Pulmonary artery endothelial cell (primary cell): Measurements from ENCODE around the gene PRRG2. TPM values are rescaled to one million over a fixed set of nuclear protein-coding genes. Genes with fewer than 3 reads are reported as not detected.

ENCODE experiments used
- DNase-seq: peaks from one replicate; pipeline ENCODE4 v3.0.0-alpha.2; 2011; ENCODE audit warnings: low read depth, low spot score
- total RNA-seq: library from RNA; depleted of rRNA; stranded (reverse); fragments of >200 nt; gene quantifications from 2 replicates; pipeline ENCODE4 v1.2.3, GENCODE V29; 2014

PRRG2 gene
- total RNA-seq, 1 donor from 2014 or later, result 3.1 TPM

DNA sequence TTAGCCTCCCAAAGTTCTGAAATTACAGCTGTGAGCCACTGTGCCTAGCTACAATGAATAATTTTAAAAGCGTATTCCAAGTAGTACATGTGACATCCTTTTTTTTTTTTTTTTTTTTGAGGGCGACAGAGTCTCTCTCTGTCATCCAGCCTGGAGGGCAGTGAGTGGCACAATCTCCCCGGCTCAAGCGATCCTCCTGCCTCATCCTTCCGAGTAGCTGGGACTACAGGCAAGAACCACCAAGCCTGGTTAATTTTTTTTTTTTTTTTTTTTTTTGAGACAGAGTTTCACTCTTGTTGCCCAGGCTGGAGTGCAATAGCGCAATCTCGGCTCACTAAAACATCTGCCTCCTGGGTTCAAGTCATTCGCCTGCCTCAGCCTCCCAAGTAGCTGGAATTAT, 6.1 kb downstream of the PRRG2 start:
- DNase-seq, result no peak

DNA sequence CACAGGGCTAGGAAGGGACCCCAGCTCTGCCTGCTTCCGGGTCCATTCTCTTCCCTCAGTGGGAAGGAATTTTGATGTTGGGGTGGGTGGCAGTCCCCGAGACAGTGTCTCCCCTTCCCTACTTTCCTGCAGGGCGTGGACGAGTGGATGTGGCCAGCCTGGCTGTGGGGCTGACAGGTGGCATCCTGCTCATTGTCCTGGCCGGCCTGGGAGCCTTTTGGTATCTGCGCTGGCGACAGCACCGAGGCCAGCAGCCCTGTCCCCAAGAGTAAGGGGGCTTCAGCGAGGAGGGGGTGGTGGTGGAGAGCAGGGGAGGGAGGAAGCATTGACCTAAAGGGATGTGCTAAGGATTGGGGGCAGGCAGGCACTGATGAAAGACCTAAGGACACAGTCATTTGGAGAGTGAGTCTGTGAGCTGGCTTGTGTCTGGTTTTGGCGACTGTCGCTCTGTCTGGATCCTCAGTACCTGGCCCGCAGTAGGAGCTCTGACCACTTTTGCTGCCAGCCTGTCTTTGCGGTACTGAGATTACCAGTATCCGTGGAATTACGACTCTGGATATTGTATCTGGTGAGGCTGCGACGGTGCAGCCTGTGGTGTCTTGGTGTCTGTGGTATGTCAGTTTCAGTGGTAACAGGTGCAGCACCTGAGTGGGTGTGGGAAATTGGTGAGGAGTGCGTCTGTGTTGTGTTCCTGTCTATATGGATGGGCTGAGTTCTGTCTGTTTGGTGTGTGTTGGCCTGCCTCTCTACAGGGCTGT, 7.4 kb downstream of the PRRG2 start:
- DNase-seq, result no peak

DNA sequence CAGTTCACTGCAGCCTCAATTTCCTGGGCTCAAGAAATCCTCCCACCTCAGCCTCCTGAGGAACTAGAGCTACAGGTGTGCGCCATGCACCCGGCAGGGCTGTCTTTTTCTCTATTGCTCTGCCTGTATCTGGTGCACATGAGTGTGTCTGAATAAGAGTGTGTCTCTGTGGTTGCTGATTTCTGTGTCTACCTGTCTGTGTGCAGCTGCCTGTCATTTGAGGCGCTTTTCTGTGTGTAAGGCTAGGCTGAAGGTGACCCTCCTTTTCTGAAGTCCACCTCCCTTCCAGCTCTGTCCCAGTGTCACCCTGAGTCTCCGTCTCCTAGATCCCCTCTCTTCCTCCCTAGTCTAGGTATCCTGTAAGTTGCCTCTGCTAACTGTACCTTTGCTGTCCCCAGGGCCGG, 8.4 kb downstream of the PRRG2 start:
- no peak for DNase-seq

DNA sequence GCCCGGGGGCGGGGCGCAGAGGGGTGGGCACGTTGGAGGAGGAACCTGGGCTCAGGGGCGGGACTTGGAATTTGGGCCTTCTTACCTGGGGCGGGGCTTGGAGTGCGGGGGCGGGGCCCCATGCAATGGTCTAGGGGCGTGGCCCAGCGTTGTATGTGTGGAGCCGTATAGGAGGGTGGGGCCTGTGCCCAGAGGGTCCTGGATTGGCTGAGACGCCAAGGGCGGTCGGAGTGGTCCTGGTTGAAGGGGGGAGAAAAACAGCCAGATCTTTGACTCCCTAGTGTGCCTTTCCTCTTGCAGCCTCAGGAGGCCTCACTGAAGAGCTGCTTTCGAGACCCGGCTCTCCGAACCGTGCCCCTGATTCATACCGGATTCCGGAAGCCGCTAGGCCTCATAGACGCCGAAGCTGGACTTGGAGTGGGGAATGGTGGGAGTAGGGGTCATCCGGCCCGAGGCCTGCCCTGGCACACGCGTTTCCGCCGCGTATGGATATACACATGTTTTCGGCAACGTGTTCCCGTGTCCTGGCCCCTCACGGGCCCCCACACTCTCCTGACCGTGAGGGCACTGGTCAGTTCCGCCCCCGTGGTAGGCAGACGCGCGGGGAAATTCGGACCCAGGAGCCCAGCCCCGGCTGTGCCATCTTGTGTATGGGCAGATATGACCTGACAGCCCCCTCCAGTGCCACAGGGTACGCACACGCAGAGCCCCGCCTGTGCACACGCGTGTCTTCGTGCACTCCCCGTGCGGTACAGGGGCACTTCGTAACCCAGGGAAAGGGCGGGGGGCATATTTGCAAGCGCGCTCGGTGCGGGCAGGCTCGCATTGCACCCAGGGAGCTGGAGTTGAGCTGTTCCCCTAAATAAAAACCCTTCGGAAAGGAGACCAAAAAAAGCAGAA, 9.2 kb downstream of the PRRG2 start:
- peak; percentile 92 for DNase-seq

DNA sequence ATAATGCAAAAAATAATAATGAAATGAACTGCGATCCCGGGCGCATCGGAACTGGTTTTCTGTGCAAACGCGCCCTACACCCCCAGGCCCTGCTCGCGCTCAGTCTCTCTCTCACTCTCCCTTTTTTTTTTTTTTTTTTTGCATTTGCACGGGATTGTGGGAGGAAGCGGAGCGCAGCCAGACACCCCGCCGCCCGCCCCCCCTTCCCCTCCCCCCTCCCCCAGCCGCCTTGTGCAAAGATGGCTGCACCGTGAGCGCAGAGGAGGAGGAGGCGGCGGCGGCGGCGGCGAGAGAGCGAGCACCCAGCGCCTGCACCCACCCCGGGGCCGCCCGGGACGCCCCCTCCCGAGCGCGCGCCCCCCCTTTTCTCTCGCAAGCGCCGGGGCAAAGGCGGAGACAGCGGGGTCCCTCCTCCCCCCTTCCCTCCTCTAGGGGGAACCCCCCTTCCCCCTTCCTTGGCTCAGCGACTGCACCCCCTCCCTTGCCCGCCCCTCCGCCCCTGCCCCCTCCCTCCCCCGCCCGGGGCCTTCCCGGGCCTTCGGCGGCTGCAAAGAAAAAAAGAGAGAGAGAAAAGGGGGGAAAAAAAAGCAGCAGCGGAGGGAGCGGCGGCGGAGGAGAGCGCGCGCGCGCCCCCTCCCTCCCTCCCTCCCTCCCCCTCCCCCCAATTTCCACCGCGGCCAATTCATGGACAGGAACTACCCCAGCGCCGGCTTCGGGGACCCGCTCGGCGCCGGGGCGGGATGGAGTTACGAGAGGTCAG, 10.0 kb downstream of the PRRG2 start, which contains the start of gene PRR12:
TSS of gene PRR12 (plus strand) at position 212 of the 760 bp plus-strand sequence. CDS start at position 685, 473 bp downstream.
- no peak for DNase-seq

DNA sequence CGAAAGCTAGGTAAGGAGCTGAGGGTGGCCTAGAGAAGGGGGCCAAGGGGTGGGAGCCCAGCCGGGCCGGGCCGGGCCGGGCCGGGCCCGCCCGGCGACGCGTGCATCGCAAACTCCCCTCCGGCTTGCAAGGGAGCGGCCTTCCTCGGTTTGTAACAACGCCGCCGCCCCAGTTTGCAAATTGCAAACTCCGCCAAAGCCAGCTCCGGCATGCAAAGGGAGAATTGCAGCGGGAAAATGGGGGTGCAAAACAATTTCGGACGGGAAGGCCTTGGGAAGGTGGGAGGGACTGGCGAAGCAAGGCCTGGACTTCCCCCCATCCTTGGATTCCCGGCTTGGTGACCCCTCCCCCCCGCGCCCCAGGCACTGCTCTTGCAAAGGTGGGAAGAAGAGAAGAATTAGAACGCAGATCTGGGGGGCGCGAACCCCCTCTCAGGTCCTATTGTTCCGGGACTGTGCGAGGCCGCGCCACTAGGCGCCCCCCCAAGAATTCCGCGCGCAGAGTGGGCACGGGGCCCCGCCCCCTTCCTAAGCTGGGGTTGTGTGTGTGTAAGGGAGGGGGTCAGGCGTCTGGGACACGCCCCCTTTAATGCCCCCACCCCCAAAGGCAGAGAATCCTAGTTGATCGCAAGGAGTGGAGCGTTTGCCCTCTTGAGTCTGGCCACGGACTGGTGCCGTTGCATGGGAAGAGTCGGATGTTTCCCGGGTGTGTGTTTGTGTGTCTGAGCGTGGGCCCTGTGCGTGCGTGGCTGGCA, 10.8 kb downstream of the PRRG2 start:
- no peak for DNase-seq

DNA sequence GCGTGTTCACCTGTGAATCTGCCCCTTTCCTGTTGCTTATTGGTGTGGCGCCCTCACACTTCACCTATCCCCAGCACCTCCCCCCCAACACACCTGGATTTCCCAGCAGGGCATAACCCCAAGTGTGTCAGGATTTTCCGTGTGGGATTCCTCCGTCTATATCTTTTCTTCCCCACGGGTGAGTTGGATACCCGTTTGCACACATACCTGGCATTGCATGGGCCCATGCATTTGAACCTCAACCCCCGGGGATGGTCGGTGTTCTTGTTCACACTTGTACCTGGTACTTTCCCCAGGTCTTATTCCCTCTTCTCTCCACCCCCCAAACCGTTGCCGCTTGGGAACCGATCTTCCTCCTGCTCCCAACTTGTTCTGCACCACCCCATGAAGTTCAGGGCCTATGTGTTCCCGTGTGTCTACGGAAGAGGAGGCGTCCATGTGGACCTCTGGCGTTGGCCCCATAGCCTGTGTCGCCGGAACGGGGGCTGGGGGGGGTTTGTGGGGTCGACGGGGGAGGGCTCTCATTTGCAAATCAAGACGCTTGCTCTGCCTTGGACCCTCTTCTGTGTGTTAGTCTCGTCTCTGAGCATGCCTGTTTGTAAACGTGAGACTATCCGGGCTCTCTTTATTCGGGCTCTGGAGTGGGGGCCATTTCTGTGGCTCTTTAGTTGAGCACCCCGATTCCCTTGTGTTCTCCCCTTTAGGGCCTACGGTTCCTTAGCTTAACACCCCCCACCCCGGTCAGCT, 11.5 kb downstream of the PRRG2 start:
- no peak for DNase-seq

DNA sequence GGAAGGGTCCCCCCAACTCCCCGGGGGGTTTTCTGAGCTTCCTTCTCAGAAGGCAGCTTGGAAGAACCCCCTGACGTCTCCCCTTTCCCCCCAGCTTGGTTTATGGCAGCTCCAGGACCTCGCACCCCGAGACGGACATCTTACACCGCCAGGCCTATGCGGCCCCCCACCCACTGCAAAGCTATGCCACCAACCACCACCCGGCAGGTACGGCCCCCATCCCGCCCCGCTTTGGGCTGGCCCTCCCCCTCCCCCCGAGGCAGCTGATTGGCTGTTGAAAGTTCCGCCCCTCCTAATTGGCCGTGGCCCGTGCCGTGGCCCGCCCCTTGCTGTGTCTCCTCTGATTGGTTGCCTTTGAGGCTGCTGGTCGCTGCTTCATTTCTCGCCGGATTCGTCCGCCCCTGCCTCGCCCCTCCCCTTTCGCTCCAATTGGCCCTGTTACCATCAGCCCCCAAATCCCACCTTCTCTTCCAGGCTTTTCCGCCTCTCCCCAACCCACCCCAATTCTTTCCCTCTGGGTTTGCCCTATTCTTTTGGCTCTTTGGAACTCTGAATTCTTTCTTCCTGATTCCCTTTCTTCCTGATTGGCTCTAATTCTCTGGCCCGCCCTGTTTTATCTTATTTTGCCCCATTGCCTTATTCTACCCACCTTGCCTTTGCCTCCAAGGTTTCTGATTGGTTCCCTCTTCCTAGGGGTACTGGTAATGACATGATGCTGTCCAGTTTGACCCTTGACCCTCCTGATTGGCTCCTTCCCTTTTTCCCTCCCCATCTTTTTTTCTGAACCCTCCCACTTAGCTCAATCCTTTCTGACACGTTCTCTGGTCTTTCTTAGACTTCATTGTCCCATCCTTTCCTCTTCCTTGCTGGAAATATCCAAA, 12.4 kb downstream of the PRRG2 start:
- DNase-seq, result peak; percentile 77

DNA sequence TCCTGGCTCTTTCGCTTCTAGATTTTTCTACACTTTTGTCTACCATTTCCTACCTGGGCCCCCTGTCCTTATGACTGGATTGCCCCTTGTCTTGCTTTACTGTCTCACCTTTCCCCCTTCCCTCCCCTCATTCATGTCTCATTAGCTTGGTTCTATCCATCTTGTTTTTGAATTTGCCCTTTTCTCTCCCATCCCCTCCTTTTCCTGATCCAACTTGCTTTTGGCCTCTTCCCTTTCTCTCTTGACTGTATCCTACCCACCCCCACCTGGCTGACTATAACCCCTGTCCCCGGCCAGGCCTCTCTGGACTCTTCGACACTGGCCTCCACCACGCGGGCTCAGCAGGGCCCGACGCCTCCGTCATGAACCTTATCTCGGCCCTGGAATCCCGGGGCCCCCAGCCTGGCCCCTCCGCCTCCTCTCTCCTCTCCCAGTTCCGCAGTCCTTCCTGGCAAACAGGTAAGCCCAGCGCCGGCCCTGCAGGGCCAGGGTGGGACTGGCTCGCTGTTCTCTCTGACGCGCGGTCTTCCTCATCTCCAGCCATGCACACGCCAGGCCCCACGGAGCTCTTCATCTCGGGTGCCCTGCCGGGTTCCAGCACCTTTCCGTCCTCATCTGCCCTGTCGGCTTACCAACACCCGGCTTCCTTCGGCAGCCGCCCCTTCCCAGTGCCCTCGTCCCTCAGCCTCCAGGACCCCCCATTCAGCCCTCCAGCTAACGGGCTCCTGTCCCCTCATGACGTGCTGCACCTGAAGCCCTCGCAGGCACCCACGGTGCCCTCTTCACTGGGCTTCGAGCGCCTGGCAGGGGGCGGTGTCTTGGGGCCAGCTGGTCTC, 13.3 kb downstream of the PRRG2 start:
- DNase-seq, result no peak

DNA sequence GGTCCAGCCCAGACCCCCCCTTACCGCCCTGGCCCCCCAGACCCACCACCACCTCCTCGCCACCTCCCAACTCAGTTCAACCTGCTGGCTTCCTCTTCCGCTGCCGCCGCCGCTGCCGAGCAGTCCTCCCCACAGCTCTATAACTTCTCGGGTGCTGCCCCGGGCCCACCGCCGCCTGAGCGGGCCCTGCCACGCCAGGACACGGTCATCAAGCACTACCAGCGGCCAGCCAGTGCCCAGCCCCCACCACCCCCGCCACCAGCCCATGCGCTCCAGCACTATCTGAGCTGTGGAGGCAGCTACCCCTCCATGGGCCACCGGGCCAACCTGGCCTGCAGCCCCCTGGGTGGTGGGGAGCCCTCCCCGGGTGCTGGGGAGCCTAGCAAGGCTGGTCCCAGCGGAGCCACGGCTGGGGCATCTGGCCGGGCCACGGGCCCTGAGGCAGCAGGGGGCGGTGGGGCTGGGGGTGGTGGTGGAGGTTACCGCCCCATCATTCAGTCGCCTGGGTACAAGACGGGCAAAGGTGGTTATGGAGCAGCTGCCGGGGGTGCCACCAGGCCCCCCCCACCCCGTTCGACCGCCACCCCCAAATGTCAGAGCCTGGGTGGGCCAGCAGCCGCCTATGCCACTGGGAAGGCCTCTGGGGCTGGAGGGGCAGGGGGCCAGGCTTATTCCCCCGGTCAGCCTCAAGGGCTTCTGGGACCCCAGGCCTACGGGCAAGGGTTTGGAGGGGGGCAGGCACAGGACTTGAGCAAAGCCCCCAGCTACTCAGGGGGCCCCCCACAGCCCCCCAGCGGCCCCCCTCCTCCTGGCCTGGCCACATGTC, 14.1 kb downstream of the PRRG2 start:
- no peak for DNase-seq

DNA sequence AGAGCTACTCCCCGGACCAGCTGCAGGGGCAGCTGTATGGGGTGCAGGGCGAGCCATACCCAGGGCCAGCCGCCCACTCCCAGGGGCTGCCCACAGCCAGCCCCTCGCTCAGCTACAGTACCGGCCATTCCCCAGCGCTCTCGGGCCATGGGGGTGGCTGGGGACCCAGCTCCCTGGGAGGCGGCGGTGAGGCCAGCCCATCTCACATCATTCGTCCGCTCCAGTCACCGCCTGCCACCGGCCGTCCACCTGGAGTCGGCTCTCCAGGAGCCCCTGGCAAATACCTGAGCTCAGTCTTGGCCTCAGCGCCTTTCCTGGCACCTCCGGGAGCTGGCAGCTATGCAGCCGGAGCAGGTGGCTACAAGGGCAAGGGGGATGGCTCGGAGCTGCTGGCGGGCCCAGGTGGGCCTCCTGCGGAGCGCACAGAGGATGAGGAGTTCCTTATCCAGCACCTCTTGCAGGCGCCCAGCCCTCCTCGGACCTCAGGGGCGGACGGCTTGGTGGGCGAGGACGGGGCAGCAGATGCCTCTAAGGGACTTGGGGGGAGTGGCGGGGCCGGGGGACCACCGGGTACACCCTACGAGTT, 14.8 kb downstream of the PRRG2 start:
- no peak for DNase-seq

DNA sequence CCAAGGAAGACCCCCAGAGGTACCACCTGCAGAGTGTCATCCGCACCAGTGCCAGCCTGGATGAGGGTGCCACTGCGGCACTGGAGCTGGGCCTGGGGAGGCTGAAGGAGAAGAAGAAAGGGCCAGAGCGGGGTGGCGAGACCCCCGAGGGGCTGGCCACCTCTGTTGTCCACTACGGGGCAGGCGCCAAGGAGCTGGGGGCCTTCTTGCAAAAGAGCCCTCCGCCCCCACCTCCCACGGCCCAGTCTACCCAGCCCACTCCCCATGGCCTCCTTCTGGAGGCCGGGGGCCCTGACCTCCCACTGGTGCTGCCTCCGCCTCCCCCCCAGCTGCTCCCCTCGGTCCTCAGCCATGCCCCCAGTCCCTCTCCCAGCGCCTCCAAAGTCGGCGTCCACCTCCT, 15.3 kb downstream of the PRRG2 start:
- no peak for DNase-seq

DNA sequence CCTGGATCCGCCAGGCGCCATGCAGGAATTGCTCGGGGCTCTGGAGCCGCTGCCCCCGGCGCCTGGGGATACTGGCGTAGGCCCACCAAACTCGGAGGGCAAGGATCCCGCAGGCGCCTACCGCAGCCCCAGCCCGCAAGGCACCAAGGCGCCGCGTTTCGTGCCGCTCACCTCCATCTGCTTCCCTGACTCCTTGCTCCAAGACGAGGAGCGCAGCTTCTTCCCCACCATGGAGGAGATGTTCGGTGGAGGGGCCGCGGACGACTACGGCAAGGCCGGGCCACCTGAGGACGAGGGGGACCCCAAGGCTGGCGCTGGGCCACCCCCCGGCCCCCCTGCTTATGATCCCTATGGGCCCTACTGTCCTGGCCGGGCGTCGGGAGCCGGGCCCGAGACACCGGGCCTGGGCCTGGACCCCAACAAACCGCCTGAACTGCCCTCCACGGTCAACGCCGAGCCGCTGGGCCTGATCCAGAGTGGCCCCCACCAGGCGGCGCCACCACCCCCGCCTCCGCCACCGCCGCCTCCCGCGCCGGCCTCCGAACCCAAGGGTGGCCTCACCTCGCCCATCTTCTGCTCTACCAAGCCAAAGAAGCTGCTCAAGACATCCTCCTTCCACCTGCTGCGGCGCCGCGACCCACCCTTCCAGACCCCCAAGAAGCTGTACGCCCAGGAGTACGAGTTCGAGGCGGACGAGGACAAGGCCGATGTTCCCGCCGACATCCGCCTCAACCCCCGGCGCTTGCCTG, 16.0 kb downstream of the PRRG2 start:
- DNase-seq, result no peak

DNA sequence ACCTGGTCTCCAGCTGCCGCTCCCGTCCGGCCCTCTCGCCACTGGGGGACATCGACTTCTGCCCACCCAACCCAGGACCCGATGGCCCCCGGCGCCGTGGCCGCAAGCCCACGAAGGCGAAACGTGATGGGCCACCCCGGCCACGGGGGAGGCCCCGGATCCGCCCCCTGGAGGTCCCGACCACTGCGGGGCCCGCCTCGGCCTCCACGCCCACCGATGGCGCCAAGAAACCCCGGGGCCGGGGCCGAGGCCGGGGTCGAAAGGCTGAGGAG, 16.5 kb downstream of the PRRG2 start:
- DNase-seq, result no peak

DNA sequence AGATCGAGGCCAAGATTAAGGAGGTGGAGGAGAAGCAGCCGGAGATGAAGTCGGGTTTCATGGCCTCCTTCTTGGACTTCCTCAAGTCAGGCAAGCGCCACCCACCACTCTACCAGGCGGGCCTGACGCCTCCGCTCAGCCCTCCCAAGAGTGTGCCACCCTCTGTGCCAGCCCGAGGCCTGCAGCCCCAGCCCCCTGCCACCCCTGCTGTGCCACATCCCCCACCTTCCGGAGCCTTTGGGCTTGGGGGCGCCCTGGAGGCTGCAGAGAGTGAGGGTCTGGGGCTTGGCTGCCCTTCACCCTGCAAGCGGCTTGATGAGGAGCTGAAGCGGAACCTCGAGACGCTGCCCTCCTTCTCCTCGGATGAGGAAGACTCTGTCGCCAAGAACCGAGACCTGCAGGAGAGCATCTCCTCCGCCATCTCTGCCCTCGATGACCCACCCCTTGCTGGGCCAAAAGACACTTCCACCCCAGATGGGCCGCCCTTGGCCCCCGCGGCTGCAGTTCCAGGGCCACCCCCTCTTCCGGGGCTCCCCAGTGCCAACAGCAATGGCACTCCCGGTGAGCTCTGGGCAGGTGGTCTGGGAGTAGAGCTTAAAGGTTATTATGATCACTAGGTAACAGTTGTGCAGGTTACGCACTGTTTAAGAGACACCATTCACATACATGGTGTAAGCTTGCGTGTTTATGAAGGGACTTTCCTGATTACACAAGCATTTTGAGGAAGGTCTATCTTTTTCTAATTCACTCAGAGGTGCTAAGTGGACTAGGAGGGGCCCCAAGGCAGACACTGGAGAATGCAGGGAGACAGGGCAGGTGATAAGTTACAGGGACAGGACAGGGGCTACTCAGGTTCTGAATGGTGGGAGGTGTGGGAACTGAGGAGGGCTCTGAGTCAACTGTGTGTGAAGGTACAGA, 18.5 kb downstream of the PRRG2 start:
- no peak for DNase-seq
